ENCODE results near the gene TIMELESS. TPM values are rescaled to one million over a fixed set of nuclear protein-coding genes. Genes with fewer than 3 reads are reported as not detected.
"Not testable (repeated sequence)": the region's sequence is repeated elsewhere in the genome, so short reads cannot be mapped to it uniquely, and the experiment has no call there.

The TIMELESS gene
- polyA plus RNA-seq, 3 donors, result 34.8 to 38.2 (median 35.2) TPM

DNA sequence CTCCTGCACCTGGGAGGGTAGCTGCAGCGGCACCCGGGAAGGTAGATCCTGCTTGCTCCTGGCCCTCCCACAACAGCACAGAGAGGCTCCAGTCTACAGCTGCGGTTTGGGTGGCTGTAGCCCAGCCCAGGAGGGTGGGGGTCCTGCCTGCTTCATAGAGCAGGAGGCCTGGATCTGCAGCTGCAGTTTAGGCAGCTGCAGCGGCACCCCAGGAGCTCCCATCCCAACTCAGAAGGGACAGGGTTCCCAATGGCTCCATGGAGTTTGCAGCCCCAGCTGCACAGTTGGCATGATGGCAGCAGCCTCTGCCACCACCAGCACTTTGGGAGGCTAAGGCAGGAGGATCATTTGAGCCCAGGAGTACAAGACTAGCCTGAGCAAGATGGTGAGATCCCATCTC, 38.5 kb downstream of the TIMELESS start:
- DNase-seq (ENCODE audit: low read depth in 3 of 3, low spot score in 2 of 3), result no peak

DNA sequence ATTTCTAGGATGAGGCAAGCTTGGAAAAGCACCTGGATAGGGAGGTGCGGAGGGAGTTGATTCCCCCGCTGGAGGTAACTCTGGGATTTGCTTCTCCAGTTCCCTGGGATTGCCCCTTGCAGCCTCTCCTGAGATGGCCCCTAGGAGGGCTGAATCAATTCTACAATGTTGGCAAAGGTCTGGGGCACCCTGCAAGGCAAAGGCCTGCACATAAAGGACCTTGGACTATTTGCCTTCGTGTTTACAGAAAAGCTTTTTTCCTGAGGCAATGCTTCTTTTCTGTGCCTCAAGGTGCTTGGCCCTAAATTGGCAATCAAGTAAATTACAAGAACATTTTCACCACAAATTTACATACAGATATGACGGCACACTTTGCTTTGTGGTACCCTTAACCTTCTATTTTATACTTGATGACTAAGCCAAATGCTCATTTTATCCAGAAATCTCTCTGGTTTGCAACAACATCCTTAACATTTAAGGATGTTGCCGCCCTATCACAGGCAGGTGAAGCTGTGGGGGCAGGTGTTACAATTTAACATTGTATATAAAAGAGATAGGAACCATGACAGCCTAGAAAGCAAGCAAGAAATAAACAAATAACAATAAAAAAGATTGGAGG, 40.3 kb downstream of the TIMELESS start:
- no peak for DNase-seq (ENCODE audit: low read depth in 3 of 3, low spot score in 2 of 3)

GRCh38 chr12:56404227-56404626, 45.0 kb downstream of the TIMELESS start:
- not testable (repeated sequence) for DNase-seq (ENCODE audit: low read depth in 3 of 3, low spot score in 2 of 3)

DNA sequence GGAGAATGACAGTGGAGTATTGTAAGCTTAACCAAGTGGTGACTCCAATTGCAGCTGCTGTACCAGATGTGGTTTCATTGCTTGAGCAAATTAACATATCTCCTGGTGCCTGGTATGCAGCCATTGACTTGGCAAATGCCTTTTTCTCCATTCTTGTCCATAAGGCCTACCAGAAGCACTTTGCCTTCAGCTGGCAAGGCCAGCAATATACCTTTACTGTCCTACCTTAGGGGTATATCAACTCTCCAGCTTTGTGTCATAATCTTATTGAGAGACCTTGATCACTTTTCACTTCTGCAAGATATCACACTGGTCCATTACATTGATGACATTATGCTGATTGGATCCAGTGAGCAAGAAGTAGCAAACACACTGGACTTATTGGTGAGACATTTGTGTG, 47.6 kb downstream of the TIMELESS start:
- DNase-seq (ENCODE audit: low read depth in 3 of 3, low spot score in 2 of 3), result not testable (repeated sequence)

DNA sequence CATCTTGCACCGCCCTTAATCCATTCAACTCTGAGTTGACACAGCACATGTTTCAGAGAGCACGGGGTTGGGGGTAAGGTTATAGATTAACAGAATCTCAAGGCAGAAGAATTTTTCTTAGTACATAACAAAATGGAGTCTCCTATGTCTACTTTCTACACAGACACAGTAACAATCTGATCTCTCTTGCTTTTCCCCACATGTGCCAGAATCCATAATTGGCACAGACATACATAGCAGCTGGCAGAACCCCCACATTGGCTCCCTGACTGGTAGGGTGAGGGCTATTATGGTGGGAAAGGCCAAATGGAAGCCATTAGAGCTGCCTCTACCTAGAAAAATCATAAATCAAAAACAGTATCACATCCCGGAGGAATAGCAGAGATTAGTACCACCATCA, 48.1 kb downstream of the TIMELESS start:
- not testable (repeated sequence) for DNase-seq (ENCODE audit: low read depth in 3 of 3, low spot score in 2 of 3)

- DNase-seq (ENCODE audit: low read depth in 3 of 3, low spot score in 2 of 3), result not testable (repeated sequence)
These were observed 49.8 kb downstream of the TIMELESS start for GRCh38 chr12:56399466-56399865.

- DNase-seq (ENCODE audit: low read depth in 3 of 3, low spot score in 2 of 3), result no peak
These were observed 50.9 kb downstream of the TIMELESS start for GRCh38 chr12:56398324-56398723.

DNA sequence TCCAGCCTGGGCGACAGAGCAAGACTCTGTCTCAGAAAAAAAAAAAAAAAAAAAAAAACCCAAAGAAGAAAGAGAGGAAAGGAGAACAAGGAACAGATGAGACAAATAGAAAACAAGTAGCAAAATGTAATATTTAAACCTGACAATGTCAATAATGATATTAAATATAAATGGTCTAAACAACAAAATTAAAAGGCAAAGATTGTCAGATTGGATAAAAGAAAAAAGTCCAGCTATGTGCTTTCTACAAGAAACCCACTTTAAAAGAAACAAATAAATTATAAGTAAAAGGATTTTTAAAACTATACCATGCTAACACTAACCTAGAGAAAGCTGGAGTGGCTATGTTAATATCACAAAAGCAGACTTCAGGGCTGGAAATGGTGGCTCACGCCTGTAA, 56.9 kb downstream of the TIMELESS start:
- DNase-seq (ENCODE audit: low read depth in 3 of 3, low spot score in 2 of 3), result no peak

GRCh38 chr12:56391721-56392120, 57.5 kb downstream of the TIMELESS start:
- no peak for DNase-seq (ENCODE audit: low read depth in 3 of 3, low spot score in 2 of 3)

DNA sequence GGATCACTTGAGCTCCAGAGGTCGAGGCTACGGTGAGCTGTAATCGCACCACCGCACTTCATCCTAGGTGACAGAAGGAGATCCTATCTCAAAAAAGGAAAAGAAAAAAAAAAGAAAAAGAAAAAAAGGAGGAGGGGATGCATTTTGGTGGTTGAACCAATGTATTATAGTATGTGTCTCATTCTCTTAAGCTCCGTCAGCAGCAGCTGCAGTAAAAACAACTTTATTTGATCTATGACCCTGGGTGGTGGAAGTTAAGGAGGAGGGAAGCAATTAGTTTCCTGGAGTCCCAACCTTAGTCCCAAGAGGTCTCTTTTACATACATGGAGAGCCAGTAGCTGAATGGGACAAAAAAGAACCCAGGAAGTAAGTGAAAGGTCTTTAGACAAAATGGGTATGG, 59.8 kb downstream of the TIMELESS start:
- peak in 1 of 3 donors; percentile 30 for DNase-seq (ENCODE audit: low read depth in 3 of 3, low spot score in 2 of 3)

DNA sequence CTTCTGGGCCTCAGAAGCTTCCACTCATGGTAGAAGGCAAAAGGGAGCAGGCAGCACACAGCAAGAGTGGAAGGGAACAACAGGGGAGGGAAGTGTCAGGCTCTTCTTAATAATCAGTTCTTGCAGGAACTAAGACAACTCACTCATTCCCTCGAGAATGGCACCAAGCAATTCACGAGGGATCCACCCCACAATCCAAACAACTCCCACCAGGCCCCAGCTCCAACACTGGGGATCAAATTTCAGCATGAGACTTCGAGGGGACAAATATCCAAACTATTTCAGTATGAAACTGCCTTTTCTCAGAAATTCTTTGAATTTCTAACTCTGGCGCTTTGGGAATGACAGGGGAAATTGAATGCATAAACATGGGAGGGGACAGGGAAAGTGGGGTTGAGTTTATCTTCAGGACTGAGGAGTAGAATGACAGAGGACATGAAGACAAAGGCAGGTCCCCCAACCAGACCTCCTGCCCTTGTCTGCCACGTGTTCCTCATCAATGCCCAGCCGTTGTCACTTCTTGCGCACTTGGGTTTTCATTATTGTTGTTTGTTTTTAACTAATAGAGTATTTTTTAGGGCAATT, 62.0 kb downstream of the TIMELESS start:
- DNase-seq (ENCODE audit: low read depth in 3 of 3, low spot score in 2 of 3), result peak in 1 of 3 donors; percentile 30

DNA sequence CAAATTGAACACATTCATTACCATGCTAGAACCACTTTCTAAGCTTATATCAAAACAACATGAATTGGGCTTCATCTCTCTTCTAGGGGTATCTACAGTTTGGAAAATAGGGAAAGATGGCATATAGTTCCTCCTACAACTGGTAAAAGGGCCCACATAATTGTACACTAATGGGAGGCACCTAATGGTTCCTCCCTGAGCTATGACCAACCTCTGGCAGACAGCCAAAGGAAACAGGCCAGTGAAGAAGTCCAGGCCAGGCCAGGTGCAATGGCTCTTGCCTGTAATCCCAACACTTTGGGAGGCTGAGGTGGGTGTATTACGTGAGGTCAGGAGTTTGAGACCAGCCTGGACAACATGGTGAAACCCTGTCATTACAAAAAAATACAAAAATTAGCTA, 63.4 kb downstream of the TIMELESS start:
- DNase-seq (ENCODE audit: low read depth in 3 of 3, low spot score in 2 of 3), result no peak

GRCh38 chr12:56382611-56383010, 66.6 kb downstream of the TIMELESS start:
- DNase-seq (ENCODE audit: low read depth in 3 of 3, low spot score in 2 of 3), result no peak

DNA sequence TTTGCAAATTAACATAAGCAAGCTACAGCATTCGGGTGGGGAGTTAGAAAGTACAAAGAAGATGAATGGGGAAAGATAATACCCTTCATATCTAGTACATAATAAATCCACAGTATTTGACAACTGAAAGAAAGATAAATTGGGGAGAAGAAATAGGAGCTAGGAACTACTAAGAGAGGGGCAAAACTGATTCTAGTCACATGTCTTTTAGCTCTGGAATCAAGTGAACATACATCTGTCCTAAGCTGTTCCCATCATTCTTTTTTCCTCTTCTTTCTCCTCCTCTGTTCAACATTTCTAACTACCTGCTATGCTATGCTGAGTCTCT, 71.3 kb downstream of the TIMELESS start:
- no peak for DNase-seq (ENCODE audit: low read depth in 3 of 3, low spot score in 2 of 3)

DNA sequence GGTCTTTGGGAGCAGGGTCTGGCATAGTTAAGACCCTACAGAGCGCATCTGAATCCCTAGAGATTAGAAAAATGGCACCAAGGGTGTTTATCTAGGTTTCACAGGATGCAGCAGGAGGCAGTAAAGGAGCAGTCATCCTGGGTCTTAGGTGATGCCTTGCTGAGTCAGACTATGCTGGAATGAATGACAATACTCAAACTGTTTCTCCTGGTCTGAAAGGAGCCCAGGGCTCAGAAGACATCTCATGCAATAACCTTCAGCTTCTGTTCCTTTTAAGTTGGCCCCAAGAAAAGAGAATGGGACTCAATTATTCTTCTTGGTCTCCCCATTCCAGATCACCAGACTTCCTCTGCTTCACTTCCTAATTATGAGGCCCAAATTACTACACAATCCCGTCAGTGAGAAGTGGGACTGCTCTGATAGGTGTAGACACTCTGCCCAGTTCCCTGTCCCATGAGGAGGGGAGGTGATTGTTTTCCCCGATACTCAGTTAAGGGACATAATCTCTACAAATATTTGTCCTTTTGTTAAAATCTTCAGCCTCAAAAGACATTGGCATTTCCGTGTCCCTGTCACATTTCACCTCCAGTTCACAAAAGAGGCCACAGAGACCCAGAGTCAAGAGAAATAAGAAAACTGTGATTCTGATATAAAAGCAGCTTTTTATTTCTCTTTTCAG, 71.8 kb downstream of the TIMELESS start:
- DNase-seq (ENCODE audit: low read depth in 3 of 3, low spot score in 2 of 3), result no peak

DNA sequence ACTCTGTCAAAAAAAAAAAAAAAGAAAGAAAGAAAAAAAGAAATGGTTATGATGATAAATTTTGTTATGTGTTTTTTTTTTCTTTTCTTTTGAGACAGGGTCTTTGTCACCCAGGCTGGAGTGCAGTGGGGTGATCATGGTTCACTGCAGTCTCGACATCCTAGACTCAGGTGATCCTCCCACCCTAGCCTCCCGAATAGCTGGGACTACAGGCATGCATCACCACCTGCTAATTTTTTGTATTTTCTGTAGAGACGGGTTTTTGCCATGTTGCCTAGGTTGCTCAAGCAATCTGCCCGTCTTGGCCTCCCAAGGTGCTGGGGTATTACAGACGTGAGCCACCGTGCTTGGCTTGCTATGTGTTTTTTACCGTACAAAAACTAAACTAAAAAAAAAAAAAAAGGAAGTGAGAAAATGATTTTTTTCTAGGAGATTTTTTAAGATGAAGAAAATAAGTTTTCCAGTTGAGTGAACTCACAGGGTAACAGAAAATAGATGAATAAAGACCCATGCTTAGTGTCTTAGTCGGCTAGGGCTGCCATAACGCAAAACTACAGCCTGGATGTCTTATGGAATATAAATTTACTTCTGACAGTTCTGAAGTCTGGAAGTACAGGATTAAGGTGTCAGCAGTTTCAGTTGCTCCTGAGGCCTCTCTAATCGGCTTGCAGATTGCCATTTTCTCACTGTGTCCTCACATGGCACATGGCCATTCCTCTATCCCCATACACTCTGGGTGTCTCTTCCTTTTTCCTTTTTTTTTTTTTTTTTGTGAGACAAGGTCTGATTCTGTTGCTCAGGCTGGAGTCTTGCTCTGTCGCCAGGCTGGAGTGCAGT, 73.4 kb downstream of the TIMELESS start:
- DNase-seq (ENCODE audit: low read depth in 3 of 3, low spot score in 2 of 3), result no peak

GRCh38 chr12:56374726-56375597, 74.3 kb downstream of the TIMELESS start:
- DNase-seq (ENCODE audit: low read depth in 3 of 3, low spot score in 2 of 3), result no peak

DNA sequence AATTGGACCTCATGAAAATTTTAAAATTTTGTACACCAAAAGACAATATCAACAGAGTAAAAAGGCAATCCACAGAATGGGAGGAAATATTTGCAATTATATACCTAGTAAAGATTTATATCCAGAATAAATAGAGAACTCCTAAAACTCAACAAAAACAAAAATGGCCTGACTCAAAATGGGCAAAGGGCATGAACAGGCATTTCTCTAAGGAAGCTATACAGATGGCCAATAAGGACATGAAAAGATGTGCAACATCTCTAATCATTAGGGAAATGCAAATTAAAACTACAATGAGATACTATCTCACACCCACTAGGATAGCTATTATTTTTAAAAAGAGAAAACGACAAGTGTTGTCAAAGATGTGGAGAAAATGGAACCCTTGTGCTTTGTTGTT, 75.7 kb downstream of the TIMELESS start:
- DNase-seq (ENCODE audit: low read depth in 3 of 3, low spot score in 2 of 3), result no peak

- no peak for DNase-seq (ENCODE audit: low read depth in 3 of 3, low spot score in 2 of 3)
These were observed 82.3 kb downstream of the TIMELESS start for GRCh38 chr12:56366948-56367347.

All from right renal cortex interstitium (tissue), 3 donors.